Stimulated activated CD4-positive, alpha-beta T cell treated with anti-CD3 and anti-CD28 coated beads, Interleukin-4, amount 100 ng/mL, for 4 hours (primary cell): ENCODE measurements around the gene PLAU.

Experiments used
- DNase-seq, 2 experiments: peaks; one replicate each; pipeline ENCODE4 v3.0.0-alpha.2; 2020

The PLAU gene

DNA sequence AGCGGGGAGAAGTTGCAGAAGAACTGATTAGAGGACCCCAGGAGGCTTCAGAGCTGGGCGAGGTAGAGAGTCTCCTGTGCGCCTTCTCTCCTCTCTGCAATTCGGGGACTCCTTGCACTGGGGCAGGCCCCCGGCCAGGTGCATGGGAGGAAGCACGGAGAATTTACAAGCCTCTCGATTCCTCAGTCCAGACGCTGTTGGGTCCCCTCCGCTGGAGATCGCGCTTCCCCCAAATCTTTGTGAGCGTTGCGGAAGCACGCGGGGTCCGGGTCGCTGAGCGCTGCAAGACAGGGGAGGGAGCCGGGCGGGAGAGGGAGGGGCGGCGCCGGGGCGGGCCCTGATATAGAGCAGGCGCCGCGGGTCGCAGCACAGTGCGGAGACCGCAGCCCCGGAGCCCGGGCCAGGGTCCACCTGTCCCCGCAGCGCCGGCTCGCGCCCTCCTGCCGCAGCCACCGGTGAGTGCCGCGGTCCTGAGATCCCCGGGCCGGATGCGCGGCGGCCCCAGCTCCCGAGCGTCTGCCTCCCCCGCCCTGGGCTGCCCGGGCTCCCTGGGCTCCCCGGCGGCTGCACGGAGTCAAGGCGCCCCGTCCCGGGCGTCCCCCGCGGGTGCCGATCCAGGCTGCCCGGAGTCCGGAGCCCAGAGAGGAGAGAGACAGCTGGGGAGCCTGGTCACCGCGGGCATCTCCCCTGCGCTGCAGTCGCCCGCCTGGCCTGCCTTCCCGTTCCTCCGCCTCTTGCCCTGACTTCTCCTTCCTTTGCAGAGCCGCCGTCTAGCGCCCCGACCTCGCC lies at the start of gene PLAU:
Gene PLAU (plus strand): TSS at position 369 of the 789 bp plus-strand sequence. CDS start 424 bp downstream, outside the sequence.
- peak in 1 of 2 experiments; percentile 42 for DNase-seq

DNA sequence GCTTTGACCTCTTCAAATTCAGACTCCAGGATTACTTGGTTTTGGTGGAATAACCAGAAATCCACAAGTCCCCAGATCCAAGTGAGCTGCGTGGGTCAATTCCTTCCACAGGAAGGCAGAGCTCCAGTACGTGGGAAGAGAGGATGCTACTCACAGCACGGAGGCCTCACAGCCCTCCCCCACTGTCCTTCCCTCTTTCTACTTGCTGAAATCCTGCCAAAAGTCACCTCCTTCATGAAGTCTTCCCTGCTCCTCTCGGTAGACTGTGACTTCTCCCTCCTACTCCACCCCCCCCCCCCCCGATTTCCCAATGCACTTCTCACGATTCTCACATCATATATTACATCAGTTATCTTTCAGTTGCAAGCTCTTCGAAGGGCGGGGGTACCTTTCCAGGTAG lies 48.9 kb upstream of the PLAU start:
- DNase-seq, result no peak

DNA sequence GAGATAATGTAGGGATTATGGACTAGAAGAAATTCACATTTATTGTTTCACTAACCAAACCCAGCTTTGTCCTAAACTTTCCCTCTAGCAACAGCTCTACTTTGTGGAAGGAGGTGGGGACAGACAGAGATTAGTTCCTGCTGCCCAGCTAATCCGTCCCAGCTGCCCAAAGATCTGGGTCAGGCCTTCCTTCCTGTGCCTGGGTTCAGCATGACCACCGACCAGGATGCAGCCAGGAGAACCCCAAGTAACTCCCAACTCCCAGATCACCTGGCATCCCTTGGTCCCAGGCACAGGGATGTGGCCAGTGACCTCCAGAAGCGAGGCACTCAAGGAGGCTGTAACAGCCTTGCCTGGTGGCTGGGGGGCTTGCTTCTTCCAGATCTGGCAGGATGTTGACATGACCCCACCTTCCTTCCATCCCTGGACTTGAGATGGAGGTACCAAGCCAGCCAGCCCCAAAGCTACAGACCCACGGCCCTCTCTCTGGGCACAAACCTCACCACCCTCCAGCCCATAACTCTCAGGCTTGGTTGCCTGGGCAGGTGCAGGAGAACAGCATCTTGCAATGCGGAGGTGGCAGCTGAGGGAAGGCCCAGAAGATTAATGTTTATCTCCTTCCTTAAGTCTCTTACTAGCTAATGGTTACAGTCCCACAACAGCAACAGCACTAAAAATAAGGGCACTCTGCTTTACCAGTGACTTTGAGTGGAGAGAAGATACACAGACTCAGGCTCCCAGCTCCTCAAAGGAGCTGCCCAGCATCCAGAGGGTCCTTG lies 47.7 kb upstream of the PLAU start:
- no peak for DNase-seq

DNA sequence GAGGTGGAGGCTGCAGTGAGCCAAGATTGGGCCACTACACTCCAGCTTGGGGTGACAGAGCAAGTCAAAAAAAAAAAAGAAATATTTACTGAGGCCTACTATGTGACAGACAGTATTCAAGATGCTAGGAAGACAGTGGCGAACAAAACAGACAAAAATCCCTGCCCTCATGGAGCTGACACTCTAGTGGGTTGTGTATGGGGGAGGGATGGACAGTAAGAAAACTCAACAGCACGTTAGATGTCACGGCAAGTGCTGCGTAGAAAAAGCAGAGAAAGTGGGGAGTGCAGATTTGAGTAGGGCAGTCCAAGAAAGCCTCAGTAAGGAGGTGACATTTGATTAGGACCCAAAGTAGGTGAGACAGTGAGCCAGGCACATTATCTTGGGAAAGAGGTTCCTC lies 46.7 kb upstream of the PLAU start:
- no peak for DNase-seq

DNA sequence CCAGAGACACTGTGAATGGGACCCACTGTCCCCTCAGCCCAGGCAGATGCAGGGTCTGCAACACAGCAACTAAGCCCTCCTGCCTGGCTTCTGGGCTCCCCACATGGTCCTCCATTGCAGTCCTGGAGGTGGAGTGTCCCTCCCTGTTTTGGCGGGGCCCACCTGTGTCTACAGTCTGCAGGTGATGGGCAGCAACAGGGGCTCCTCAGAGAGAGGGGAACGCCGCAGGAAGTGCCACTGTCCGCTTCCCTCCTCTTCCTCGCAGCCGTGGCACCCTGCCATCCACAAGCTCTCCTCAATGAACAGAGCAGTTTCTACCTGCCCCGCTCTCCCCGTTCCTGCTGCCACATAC lies 45.8 kb upstream of the PLAU start:
- no peak for DNase-seq

DNA sequence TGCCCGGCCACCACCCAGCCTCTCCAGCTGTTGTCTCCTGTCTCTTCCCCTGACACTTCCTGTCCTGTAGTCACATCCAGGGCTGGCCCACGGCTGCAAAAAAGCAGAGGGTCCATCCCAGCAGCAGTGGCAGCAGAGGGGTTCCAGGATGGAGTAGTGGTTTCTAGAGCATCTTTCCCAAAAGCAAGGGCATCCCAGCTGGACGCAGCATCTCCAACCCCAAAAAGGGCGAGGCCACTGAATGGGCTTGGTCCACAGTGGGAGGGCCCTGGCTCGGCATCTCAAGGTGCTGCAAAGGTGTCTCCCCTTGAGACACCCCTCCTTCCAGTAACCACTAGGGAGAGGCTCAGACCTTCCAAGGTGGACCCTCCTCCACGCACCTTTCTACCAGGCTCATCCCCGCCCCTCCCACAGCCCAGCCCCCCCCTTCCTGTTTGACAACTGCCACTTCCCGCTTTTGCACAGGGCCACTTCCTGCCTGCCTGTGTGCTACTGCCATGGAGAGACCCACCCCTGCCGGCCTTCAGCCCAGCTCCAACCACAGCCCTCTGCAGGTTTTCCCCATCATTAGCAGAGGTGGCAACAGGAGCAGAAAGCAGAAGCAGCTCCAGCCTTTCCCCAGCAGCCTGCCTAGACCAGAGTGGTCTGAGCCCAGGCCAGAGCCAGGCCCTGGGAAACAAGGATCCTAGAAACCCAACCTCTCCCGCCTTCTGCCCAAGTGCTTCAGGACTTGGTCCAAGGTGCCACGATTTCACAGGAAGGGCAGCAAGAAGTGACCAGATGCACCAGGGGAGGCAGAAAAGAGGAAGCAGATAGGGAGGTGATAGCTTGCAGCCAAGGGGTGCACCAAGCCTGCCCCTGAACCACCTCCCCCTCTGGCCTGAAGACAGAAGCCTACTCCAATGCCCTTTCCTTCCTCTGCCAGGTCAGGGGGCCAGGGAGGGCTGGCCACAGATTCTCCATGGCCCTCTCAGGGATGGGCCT lies 45.2 kb upstream of the PLAU start:
- peak in 1 of 2 experiments; percentile 38 for DNase-seq

DNA sequence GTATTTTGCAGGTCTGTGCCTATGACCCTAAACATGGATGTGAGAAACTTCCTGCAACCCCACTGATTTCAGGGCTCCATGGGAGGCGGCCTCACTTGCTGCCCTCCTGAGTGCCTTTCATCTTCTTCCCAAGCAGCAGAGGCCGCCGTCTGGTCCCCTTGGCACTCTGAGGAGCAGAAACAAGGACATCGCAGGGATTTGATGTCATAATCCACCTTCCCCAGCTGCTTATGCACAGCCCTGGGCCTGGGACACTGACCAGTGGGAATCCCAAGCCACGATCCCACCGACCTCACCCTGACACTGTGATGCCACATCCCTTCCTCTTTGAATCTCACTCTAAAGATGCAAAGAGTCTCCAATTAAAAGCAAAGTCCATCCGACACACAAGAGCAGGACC lies 44.3 kb upstream of the PLAU start:
- DNase-seq, result no peak

DNA sequence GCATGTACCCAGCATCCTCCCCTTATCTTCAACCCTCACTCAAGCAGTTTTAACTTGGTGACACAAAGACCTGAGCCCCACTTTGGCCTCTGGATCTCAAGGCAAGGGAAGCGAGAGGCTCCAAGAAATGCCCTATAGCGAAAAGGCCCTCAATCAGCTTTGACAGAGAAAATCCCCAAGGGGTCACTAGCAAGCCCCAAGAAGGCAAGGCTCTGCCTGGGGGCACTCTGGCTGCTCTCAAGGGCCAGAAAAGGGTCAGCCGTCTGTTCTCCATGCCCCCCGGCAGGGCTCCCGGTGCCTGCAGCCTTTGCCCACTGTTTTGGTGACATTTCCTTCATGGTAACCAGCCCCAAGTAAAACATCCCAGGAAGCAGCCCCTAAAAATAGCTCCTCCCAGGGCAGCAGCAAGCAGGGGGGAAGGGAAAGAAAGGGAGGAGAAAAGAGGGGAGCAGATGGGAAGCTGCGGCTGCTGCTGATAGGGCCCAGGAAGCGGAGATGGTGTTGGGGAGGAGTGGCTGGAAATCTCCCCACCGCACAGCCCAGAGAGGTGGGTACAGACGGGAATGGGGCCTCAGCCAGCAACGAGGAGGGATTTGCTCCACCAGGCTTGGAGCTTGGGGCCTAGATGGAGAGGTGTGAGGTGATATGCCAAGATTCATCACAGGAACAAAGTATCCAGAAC lies 43.7 kb upstream of the PLAU start:
- DNase-seq, result no peak

DNA sequence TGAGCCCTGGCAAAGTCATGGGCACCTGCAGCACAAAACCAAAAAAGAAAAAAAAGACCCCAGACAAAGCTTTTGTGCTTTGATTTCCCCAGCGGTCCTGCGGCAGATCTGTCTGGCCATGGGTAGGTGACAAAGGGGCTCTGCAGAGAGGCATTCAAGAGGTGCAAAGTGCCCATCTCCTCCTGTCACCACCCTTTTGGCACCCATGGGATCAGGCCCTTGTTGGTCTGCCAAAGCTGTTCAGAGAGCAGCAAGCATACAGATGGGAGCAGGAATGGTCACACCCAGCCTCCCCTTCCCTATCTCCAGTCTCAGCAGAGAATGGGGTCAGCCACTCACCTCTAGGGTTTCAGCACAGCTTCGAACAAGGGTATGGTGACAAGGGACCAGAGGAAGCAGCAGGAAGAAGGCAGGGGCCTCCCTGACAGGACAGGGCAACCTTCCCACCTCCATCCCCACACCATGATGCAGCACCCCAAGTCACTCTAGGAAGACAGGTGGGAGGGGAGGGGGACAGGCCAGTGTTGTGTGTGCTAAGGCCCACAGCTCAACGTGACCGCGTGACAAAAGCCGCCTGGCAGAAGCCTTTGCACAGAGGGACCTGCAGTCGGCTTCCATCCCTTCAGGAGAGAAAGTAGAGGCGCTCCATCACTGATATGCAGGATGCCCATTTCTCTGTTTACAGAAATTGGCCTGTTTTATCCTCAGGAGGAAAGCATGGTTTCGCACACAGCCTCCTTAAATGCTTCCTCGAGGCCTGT lies 42.9 kb upstream of the PLAU start:
- DNase-seq, result no peak

DNA sequence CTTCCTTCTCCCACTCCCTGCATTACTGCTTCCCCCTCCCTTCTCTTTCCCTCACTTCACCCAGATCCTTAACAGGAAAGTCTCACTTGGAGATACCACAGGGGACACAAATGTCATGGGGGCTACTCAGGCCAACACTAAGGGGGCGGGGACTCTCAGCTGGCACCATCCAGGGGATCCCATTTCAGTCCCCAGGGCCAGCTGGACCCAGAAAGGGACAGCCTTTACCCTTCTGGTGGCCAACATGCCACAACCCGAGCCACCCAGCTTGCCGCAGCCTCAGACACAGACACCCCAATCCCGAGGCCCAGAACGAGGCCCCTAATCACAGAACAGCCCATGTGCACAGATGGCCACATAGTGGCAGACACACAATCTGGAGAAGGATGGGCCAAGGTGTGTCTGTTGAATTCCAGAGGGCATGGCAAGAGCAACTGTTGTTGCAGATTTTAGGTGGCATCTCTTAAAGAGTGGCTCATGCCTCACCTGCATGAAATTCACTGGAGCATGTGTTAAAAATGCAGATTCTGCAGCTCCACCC lies 42.2 kb upstream of the PLAU start:
- DNase-seq, result no peak

DNA sequence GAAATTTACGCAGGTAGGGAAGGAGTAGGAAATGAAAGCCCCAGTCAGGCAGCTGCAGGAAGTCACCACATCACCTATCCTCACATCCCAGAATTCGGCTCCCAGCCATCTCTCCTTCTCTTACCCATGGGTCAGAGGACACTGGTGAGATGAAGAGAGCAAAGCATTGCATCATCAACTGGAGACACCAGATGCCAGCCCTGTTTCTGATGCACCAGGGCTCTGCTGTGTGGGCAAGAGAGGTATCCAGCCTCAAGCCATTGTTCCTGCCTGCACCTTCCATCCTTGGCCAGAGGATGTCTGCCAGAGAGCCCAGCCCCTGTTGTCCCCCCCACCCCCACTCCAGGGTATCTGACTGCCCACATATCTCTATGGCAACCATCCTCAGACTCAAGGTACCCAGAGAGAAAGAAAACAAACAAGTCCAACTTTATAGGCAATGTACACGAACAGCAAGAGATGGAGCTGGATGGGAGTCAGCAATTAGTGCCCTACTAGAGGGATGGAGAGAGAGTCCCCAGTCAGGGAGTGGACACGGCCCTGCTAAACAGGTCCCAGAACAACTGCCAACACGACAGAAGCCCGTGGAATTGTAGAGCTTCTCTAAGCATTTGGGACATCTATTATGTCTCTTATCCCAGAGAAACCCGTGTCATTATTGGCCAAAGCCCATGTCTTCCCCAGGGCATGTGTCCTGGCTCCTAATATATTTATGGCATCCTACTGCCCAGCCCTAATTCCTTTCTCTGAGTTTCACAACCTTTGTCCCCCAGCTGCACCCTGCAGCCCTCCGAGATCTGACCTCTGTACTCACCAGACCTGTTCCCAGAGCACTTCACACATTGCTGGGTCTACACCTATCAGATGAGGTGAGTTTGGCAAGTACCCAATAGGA lies 39.4 kb upstream of the PLAU start:
- no peak for DNase-seq

DNA sequence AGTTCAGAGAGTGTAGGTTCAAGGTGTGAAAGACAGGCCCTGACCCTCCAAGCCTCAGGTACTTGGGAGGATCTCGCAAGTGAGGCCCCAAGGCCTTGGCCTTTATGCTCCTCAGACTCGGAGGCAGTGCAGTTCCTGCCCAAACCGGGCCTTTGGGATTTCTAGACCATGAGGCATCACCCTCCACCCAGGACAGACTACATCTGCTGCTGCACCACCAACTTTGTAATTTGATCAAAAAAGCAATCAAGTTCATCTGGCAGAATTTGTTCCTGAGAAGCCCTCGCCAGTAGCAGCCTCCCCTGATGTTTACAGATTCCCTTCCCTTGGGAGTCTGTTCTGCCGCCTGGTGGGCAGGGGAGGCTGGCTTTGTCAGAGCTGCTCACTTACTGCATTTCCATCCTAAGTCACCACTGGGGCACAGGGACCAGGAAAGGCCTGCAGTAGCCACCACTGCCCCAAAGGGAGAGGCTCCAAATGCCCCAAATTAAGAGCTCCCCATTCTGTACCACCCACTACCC lies 38.7 kb upstream of the PLAU start:
- DNase-seq, result no peak

DNA sequence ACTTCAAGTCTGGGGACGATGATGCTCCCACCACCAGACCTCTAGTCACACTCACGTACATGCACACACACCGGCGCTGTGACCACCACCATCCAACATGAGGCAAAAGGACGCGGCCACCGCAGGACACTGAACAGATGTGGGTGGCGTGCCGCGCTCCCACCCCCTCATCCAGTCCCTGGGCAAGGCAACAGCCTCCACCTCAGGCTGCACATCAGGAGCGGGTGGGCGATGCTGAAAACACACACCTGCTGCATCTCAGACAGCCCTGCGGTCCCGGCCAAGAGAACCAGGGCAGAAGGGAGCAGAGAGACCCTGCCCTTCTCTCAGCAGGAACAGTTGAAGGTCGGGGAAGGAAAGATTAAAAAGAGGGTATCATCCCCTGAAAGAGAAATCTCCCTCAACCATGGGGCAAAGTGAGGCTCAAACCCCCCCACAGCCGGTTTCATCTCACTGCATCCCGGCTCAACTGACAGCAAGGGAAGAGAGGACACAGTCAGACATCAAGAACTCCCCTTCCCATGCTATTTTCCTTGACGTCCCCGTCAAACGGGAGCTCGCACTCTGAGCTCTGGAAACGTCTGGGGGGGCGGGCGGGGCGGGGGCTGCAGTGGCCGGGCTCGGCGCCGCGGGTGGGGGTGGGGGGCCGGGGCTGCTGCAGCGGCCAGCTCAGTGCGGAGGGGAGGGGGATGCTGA lies 37.6 kb upstream of the PLAU start:
- no peak for DNase-seq

DNA sequence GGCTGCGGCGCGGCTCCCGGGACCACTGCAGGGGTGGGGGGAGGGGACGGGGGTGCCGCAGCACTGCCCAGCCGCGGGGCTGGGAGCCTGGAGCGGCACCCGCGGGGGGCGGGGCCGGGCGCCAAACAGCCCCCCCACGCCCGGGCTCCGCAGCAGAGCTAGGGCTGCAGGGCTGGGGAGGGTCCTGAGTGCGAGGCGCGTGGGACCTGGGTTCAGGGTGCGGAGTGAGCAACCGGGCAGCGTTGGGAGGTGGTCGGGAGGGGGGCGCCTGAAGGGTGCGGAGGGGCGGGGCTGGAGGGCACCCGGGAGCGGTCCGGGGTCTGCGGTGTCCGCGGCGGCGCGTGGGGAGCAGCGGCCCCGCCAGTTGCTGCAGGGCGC lies 37.1 kb upstream of the PLAU start:
- DNase-seq, result no peak

DNA sequence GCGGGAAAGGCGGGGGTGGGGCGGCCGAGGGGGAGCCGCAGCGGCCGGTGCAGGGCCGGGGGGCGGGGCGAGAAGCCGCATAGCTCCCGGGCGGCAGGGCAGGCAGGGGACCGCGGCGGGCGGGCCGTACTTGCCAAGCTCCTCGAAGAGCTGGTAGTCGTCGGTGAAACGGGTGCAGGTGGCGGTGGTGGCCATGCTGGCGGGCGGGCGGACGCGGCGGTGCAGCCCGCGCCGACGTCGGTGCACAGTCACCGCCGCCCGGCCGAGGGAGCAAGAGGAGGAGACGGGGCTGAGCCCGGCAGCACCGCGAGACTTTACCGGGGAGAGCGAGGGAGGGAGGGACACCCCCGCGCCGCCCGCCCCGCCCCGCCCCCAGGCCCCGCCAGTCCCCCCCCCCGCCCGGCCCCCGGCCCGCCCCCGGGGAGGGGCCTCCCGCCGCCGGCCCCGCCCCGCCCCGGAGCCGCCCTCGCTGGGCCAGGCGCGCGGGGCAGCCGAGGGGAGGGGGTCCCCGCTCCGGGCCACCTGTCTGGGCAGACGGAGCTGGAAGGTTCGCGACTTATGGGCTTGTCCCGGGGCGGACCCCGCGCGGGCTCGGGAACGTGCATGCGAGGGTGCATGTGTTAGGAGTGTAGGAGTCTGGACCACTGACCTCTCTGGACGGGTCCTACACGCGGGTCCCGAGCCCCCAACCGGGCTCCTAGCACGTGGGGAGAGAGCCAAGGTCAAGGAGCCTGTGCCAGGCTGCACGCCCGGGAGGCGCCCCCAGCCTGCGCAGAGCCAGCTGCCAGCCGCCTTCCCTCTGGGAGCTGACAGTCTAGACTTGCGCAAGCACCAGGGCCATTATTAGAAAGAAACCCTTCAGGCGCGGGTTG lies 36.4 kb upstream of the PLAU start, which contains the start of gene CAMK2G:
Gene CAMK2G (minus strand): TSS at position 289 of the 872 bp plus-strand sequence. CDS start 94 bp downstream, at position 195.
- DNase-seq, result peak; percentile 78 to 81

DNA sequence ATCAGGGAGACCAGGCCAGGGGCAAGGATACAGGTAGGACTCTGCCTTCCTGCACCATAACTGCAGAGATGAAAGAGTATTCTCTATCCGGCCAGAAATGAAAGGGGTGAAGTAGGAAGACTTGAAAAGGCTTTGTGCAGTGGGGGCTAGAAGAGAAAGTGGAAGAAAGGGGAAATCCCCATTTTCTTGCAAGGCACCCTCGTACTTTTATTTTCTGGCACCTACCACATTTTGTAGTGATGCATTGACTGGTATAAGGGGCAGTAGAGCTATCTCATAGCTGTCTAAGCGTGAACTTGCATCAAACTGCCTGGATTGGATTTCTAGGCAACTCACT lies 35.8 kb upstream of the PLAU start:
- DNase-seq, result peak in 1 of 2 experiments; percentile 39

DNA sequence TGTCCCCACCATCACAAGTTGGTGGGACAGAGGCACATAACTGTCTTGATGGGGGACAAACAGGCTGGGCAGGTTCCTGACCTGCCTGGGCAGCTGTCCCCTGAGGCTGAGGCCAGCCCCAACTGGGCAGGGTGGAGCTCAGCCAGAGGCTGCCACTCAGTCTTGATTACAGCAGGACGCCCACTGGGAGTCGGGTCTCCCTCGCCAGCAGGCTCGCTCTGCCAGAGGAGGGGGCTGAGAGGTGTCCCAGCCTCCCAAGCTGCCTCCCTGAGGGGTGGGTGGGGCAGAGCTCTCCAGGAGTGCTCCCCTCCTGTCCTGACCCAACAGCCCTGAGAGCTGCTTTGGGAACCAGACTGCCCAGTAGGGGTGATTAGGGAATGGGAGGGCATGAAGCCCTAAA lies 34.8 kb upstream of the PLAU start:
- no peak for DNase-seq

DNA sequence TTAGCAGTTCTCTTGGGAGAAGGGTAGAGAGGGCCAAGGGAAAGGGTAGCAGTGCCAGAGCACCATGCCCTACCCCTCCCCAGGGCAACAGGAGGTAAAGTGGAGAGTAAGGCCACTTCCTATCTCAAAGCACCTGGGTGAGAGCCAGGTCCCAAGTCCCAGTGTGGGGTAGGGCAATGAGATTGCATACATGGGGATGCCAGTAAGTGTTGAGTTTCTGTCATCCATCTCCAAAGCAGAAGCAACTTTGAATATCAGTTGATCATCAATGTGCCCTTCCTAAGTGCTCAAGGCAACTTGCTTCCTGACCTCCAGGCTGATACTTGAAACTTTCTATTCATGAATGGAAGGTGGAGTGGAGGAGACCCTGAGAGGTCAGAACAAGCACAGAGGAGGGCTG lies 34.4 kb upstream of the PLAU start:
- DNase-seq, result no peak
